ENCODE measurements around the gene DMAC2L.
"Not testable (repeated sequence)": the region's sequence is repeated elsewhere in the genome, so short reads cannot be mapped to it uniquely, and the experiment has no call there.

The DMAC2L gene

GRCh38 chr14:50363714-50364111 lies 51.6 kb downstream of the DMAC2L start:
- Histone ChIP-seq H3K27ac (ENCODE audit: low read depth, low read length) (no peak overlapping the region), H3K9me2 (replicated peaks; ENCODE audit: insufficient read depth, low read length) (no peaks in the 10 kb centered on the region), H4K20me1 (ENCODE audit: low read depth, low read length) (no peaks in the 10 kb centered on the region), H3K9ac (ENCODE audit: low read length) (no peak overlapping the region; the same call in 1 of the 2 replicates), H3K27me3 (ENCODE audit: low read length) (no peaks in the 10 kb centered on the region), H3K4me3 (ENCODE audit: insufficient read depth, low read length, poor library complexity, severe bottlenecking) (peak overlapping the region; percentile 27), H3K4me2 (ENCODE audit: low read depth, low read length, poor library complexity, severe bottlenecking) (peak overlapping the region; percentile 73), H2AFZ (ENCODE audit: low read depth, low read length, severe bottlenecking) (peak overlapping the region; percentile 80), H3K79me2 (ENCODE audit: insufficient read depth, low read length) (no peaks in the 10 kb centered on the region), H3K36me3 (ENCODE audit: low read length) (no peaks in the 10 kb centered on the region), H3F3A (ENCODE audit: insufficient read depth) (no peaks in the 10 kb centered on the region), H3K9me3 (ENCODE audit: insufficient read depth, low read length) (no peaks in the 10 kb centered on the region)
- TF ChIP-seq CTCF (IDR thresholded peaks at IDR 0.05; ENCODE audit: insufficient read depth, low read length, poor library complexity, severe bottlenecking) (no peak), EZH2phosphoT487 (conservative IDR thresholded peaks at IDR 0.05; ENCODE audit: low read length) (no peak)

GRCh38 chr14:50364792-50365191 lies 52.7 kb downstream of the DMAC2L start:
- H3K36me3 ChIP-seq (ENCODE audit: low read length): no peaks in the 10 kb centered on the region
- H3K27ac ChIP-seq (ENCODE audit: low read depth, low read length): no peak overlapping the region
- H3K79me2 ChIP-seq (ENCODE audit: insufficient read depth, low read length): no peaks in the 10 kb centered on the region
- no peaks in the 10 kb centered on the region for H3F3A ChIP-seq (ENCODE audit: insufficient read depth)
- no peaks in the 10 kb centered on the region for H3K9me2 ChIP-seq (replicated peaks; ENCODE audit: insufficient read depth, low read length)
- H3K9ac ChIP-seq (ENCODE audit: low read length): no peak overlapping the region
- H3K9me3 ChIP-seq (ENCODE audit: insufficient read depth, low read length): no peaks in the 10 kb centered on the region
- H3K4me3 ChIP-seq (ENCODE audit: insufficient read depth, low read length, poor library complexity, severe bottlenecking): no peak overlapping the region
- no peaks in the 10 kb centered on the region for H4K20me1 ChIP-seq (ENCODE audit: low read depth, low read length)
- H3K27me3 ChIP-seq (ENCODE audit: low read length): no peaks in the 10 kb centered on the region
- H3K4me2 ChIP-seq (ENCODE audit: low read depth, low read length, poor library complexity, severe bottlenecking): no peak overlapping the region
- no peak overlapping the region for H2AFZ ChIP-seq (ENCODE audit: low read depth, low read length, severe bottlenecking)
- no peak for TF ChIP-seq EZH2phosphoT487 (conservative IDR thresholded peaks at IDR 0.05; ENCODE audit: low read length)

DNA sequence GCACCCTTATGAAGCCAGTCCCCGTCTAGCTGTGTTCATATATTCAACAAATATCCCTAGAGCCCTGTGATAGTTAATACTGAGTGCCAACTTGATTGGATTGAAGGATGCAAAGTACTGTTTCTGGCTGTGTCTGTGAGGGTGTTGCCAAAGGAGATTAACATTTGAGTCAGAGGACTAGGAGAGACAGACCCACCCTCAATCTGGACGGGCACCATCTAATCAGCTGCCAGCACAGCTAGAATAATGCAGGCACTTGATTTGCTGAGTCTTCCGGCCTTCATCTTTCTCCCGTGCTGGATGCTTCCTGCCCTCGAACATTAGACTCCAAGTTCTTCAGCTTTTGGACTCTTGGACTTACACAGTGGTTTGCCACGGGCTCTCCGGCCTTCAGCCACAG lies 53.4 kb downstream of the DMAC2L start:
- H3K27me3 ChIP-seq (ENCODE audit: low read length); H3K4me2 ChIP-seq (ENCODE audit: low read depth, low read length, poor library complexity, severe bottlenecking); H4K20me1 ChIP-seq (ENCODE audit: low read depth, low read length); H2AFZ ChIP-seq (ENCODE audit: low read depth, low read length, severe bottlenecking); H3F3A ChIP-seq (ENCODE audit: insufficient read depth); H3K36me3 ChIP-seq (ENCODE audit: low read length); H3K79me2 ChIP-seq (ENCODE audit: insufficient read depth, low read length); H3K4me3 ChIP-seq (ENCODE audit: insufficient read depth, low read length, poor library complexity, severe bottlenecking); H3K27ac ChIP-seq (ENCODE audit: low read depth, low read length); H3K9ac ChIP-seq (ENCODE audit: low read length); H3K9me2 ChIP-seq (replicated peaks; ENCODE audit: insufficient read depth, low read length); H3K9me3 ChIP-seq (ENCODE audit: insufficient read depth, low read length): not testable (repeated sequence)

- TF ChIP-seq EZH2phosphoT487 (conservative IDR thresholded peaks at IDR 0.05; ENCODE audit: low read length): no peak
- no peak for TF ChIP-seq CTCF (IDR thresholded peaks at IDR 0.05; ENCODE audit: insufficient read depth, low read length, poor library complexity, severe bottlenecking)
- Histone ChIP-seq H3K9me2 (replicated peaks; ENCODE audit: insufficient read depth, low read length) (no peaks in the 10 kb centered on the region), H3K27ac (ENCODE audit: low read depth, low read length) (no peak overlapping the region), H3K9ac (ENCODE audit: low read length) (no peak overlapping the region), H3K36me3 (ENCODE audit: low read length) (no peaks in the 10 kb centered on the region), H2AFZ (ENCODE audit: low read depth, low read length, severe bottlenecking) (no peak overlapping the region), H3K9me3 (ENCODE audit: insufficient read depth, low read length) (no peaks in the 10 kb centered on the region), H3K4me2 (ENCODE audit: low read depth, low read length, poor library complexity, severe bottlenecking) (no peak overlapping the region), H3K79me2 (ENCODE audit: insufficient read depth, low read length) (no peaks in the 10 kb centered on the region), H4K20me1 (ENCODE audit: low read depth, low read length) (no peaks in the 10 kb centered on the region), H3K4me3 (ENCODE audit: insufficient read depth, low read length, poor library complexity, severe bottlenecking) (no peak overlapping the region), H3K27me3 (ENCODE audit: low read length) (no peaks in the 10 kb centered on the region), H3F3A (ENCODE audit: insufficient read depth) (no peaks in the 10 kb centered on the region)
Measured at GRCh38 chr14:50366115-50366514, 54.0 kb downstream of the DMAC2L start.
